K562 treated with DMSO at 1 percent for 48 hours (cell line): ENCODE measurements around the gene RTN4R. TPM values are rescaled to one million over a fixed set of nuclear protein-coding genes. Genes with fewer than 3 reads are reported as not detected.

ENCODE experiments used
- total RNA-seq: library from RNA; unstranded; fragments of 300-600 nt; gene quantifications from 2 replicates; pipeline ENCODE4 v1.2.3, GENCODE V29; 2022; ENCODE audit warnings: low replicate concordance; ENCODE audit errors: extremely low read depth

The RTN4R gene
- total RNA-seq: not detected in 2 replicates

GRCh38 chr22:20268279-20269012, at the start of gene RTN4R:
RTN4R (minus strand) TSS chr22:20268318; CDS start chr22:20268092, 226 bp downstream.

Other genes starting within 250 kb of the RTN4R start
- gene TANGO2, start 247.2 kb downstream of the RTN4R start, total RNA-seq: not detected in 2 replicates
- not detected in 2 replicates for gene DGCR8, start 188.1 kb downstream of the RTN4R start, total RNA-seq
- gene RANBP1, start 152.2 kb downstream of the RTN4R start, total RNA-seq: 684 TPM in 1 of 2 replicates, not detected in the other
- gene TRMT2A, start 151.1 kb downstream of the RTN4R start, total RNA-seq: 156 TPM in 1 of 2 replicates, not detected in the other
- gene ZDHHC8, start 136.5 kb downstream of the RTN4R start, total RNA-seq: not detected in 2 replicates
- gene CCDC188, start 117.3 kb downstream of the RTN4R start, total RNA-seq: not detected in 2 replicates
- gene DGCR6L, start 51.7 kb upstream of the RTN4R start, total RNA-seq: not detected in 2 replicates
- not detected in 2 replicates for gene ZNF74, start 125.8 kb upstream of the RTN4R start, total RNA-seq
- gene SCARF2, start 169.5 kb upstream of the RTN4R start, total RNA-seq: not detected in 2 replicates
- not detected in 2 replicates for gene KLHL22, start 227.5 kb upstream of the RTN4R start, total RNA-seq
- 302 and 380 TPM in 2 replicates for gene MED15, start 239.3 kb upstream of the RTN4R start, total RNA-seq